Measurements from ENCODE around the gene VPS51. TPM values are rescaled to one million over a fixed set of nuclear protein-coding genes. Genes with fewer than 3 reads are reported as not detected.

The VPS51 gene
- total and polyA plus RNA-seq, 9 of the 15 experiments (the other 6 are each of a cell fraction or from before 2014, with no cell fraction given): 1.8 to 143 (median 46.8) TPM

GRCh38 chr11:65059959-65060824, 35.8 kb upstream of the VPS51 start (continued):
- TF ChIP-seq CEBPZ (IDR thresholded peaks at IDR 0.05; ENCODE audit: borderline replicate concordance, low read depth, low read length) (no peak), FOXK1 (CRISPR knock-in tag; IDR thresholded peaks at IDR 0.05; ENCODE audit: borderline replicate concordance) (no peak), SNIP1 (IDR thresholded peaks at IDR 0.05; ENCODE audit: low read depth) (no peak), ZNF24 (IDR thresholded peaks at IDR 0.05) (no peak), L3MBTL2 (IDR thresholded peaks at IDR 0.05) (peak; percentile 93), PML (IDR thresholded peaks at IDR 0.05; ENCODE audit: low read length) (no peak)
- TF ChIP-seq, protein P1, sequence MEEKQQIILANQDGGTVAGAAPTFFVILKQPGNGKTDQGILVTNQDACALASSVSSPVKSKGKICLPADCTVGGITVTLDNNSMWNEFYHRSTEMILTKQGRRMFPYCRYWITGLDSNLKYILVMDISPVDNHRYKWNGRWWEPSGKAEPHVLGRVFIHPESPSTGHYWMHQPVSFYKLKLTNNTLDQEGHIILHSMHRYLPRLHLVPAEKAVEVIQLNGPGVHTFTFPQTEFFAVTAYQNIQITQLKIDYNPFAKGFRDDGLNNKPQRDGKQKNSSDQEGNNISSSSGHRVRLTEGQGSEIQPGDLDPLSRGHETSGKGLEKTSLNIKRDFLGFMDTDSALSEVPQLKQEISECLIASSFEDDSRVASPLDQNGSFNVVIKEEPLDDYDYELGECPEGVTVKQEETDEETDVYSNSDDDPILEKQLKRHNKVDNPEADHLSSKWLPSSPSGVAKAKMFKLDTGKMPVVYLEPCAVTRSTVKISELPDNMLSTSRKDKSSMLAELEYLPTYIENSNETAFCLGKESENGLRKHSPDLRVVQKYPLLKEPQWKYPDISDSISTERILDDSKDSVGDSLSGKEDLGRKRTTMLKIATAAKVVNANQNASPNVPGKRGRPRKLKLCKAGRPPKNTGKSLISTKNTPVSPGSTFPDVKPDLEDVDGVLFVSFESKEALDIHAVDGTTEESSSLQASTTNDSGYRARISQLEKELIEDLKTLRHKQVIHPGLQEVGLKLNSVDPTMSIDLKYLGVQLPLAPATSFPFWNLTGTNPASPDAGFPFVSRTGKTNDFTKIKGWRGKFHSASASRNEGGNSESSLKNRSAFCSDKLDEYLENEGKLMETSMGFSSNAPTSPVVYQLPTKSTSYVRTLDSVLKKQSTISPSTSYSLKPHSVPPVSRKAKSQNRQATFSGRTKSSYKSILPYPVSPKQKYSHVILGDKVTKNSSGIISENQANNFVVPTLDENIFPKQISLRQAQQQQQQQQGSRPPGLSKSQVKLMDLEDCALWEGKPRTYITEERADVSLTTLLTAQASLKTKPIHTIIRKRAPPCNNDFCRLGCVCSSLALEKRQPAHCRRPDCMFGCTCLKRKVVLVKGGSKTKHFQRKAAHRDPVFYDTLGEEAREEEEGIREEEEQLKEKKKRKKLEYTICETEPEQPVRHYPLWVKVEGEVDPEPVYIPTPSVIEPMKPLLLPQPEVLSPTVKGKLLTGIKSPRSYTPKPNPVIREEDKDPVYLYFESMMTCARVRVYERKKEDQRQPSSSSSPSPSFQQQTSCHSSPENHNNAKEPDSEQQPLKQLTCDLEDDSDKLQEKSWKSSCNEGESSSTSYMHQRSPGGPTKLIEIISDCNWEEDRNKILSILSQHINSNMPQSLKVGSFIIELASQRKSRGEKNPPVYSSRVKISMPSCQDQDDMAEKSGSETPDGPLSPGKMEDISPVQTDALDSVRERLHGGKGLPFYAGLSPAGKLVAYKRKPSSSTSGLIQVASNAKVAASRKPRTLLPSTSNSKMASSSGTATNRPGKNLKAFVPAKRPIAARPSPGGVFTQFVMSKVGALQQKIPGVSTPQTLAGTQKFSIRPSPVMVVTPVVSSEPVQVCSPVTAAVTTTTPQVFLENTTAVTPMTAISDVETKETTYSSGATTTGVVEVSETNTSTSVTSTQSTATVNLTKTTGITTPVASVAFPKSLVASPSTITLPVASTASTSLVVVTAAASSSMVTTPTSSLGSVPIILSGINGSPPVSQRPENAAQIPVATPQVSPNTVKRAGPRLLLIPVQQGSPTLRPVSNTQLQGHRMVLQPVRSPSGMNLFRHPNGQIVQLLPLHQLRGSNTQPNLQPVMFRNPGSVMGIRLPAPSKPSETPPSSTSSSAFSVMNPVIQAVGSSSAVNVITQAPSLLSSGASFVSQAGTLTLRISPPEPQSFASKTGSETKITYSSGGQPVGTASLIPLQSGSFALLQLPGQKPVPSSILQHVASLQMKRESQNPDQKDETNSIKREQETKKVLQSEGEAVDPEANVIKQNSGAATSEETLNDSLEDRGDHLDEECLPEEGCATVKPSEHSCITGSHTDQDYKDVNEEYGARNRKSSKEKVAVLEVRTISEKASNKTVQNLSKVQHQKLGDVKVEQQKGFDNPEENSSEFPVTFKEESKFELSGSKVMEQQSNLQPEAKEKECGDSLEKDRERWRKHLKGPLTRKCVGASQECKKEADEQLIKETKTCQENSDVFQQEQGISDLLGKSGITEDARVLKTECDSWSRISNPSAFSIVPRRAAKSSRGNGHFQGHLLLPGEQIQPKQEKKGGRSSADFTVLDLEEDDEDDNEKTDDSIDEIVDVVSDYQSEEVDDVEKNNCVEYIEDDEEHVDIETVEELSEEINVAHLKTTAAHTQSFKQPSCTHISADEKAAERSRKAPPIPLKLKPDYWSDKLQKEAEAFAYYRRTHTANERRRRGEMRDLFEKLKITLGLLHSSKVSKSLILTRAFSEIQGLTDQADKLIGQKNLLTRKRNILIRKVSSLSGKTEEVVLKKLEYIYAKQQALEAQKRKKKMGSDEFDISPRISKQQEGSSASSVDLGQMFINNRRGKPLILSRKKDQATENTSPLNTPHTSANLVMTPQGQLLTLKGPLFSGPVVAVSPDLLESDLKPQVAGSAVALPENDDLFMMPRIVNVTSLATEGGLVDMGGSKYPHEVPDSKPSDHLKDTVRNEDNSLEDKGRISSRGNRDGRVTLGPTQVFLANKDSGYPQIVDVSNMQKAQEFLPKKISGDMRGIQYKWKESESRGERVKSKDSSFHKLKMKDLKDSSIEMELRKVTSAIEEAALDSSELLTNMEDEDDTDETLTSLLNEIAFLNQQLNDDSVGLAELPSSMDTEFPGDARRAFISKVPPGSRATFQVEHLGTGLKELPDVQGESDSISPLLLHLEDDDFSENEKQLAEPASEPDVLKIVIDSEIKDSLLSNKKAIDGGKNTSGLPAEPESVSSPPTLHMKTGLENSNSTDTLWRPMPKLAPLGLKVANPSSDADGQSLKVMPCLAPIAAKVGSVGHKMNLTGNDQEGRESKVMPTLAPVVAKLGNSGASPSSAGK (IDR thresholded peaks at IDR 0.05): peak; percentile 96

Measured in K562 (cell line).